Thoracic aorta (tissue), 2 donors: ENCODE results near the gene C2CD4B. TPM values are rescaled to one million over a fixed set of nuclear protein-coding genes. Genes with fewer than 3 reads are reported as not detected.

Experiments
- ATAC-seq: fragments of 150-250 bp; one replicate; pipeline ENCODE4 v1.8.0; 2017; ENCODE audit warnings: low read depth; ENCODE audit not compliant: insufficient number of reproducible peaks, low FRiP score
- DNase-seq: peaks from one replicate; pipeline ENCODE4 v3.0.0-alpha.2; 2020; ENCODE audit warnings: low spot score
- H3K27ac ChIP-seq, 2 donors: fragments of 200-600 bp; sonication (generic); 1 replicate in 1 of 2; 2 replicates in 1 of 2; pipeline ENCODE4 v1.5.1; 2016; ENCODE audit warnings: mild to moderate bottlenecking in 2 of 2, moderate library complexity in 2 of 2
- H3K27me3 ChIP-seq: fragments of 200-600 bp; sonication (generic); replicated peaks from 2 replicates; pipeline ENCODE4 v1.6.0; 2016; ENCODE audit warnings: mild to moderate bottlenecking; ENCODE audit not compliant: insufficient read depth
- H3K36me3 ChIP-seq: fragments of 200-600 bp; sonication (generic); one replicate; pipeline ENCODE4 v1.5.1; 2016
- H3K4me1 ChIP-seq, 2 donors: fragments of 200-600 bp; sonication (generic); 1 replicate in 1 of 2; 2 replicates in 1 of 2; pipeline versions ENCODE4 v1.5.1 to v1.6.0; 2016; ENCODE audit warnings: low read depth in 2 of 2, mild to moderate bottlenecking in 1 of 2; ENCODE audit not compliant: control insufficient read depth in 1 of 2
- H3K4me3 ChIP-seq: fragments of 200-600 bp; sonication (generic); 2 replicates; pipeline ENCODE4 v1.5.1; 2016; ENCODE audit warnings: mild to moderate bottlenecking
- H3K9me3 ChIP-seq: fragments of 200-600 bp; sonication (generic); 2 replicates; pipeline ENCODE4 v1.5.1; 2016
- total RNA-seq, 2 donors: library from RNA; depleted of rRNA; stranded (reverse); fragments of >200 nt; gene quantifications; one replicate each; pipeline versions ENCODE4 v1.1.0 to v1.2.3, GENCODE V29; 2016
- TF ChIP-seq, protein P1 (sequence below): fragments of 200-600 bp; sonication (generic); IDR thresholded peaks from one replicate; pipeline ENCODE4 v1.5.1; 2019; ENCODE audit warnings: antibody characterized with exemption

The C2CD4B gene
- total RNA-seq, 2 donors from 2014 or later, result 8.0 to 42.1 TPM

DNA sequence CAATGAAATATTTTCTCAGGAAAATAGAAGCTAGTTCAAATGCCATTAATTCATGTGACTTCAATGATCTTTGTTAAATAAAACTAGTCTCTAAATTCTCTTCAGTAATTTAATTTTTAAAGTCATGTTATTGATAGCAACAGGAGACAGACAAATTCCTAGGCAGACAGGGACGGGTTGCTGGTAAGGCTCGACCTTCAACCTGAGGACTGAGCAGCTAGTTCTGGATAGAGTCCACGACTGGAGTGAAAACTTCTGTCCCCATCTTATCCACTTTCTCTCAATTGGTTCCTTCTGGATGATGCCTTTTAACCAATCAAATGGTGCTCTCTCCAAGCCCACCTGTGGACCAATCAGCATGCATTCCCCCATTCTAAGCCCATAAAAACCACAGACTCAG, 43.8 kb upstream of the C2CD4B start:
- H3K4me3 ChIP-seq, result no peak overlapping the region
- TF ChIP-seq, protein P1, sequence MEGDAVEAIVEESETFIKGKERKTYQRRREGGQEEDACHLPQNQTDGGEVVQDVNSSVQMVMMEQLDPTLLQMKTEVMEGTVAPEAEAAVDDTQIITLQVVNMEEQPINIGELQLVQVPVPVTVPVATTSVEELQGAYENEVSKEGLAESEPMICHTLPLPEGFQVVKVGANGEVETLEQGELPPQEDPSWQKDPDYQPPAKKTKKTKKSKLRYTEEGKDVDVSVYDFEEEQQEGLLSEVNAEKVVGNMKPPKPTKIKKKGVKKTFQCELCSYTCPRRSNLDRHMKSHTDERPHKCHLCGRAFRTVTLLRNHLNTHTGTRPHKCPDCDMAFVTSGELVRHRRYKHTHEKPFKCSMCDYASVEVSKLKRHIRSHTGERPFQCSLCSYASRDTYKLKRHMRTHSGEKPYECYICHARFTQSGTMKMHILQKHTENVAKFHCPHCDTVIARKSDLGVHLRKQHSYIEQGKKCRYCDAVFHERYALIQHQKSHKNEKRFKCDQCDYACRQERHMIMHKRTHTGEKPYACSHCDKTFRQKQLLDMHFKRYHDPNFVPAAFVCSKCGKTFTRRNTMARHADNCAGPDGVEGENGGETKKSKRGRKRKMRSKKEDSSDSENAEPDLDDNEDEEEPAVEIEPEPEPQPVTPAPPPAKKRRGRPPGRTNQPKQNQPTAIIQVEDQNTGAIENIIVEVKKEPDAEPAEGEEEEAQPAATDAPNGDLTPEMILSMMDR, result no peak
- no peaks in the 10 kb centered on the region for H3K27me3 ChIP-seq
- no peak overlapping the region for H3K27ac ChIP-seq
- no peaks in the 10 kb centered on the region for H3K9me3 ChIP-seq
- ATAC-seq (no peak), DNase-seq (no peak)
- no peaks in the 10 kb centered on the region for H3K36me3 ChIP-seq
- no peaks in the 10 kb centered on the region for H3K4me1 ChIP-seq

GRCh38 chr15:62208367-62208766, 43.3 kb upstream of the C2CD4B start:
- Histone ChIP-seq H3K4me3 (no peak overlapping the region), H3K27ac (no peak overlapping the region), H3K9me3 (no peaks in the 10 kb centered on the region), H3K27me3 (no peaks in the 10 kb centered on the region), H3K36me3 (no peaks in the 10 kb centered on the region), H3K4me1 (no peaks in the 10 kb centered on the region)
- ATAC-seq, result no peak
- TF ChIP-seq, protein P1, result no peak
- no peak for DNase-seq

- H3K4me1 ChIP-seq, result no peaks in the 10 kb centered on the region
- ATAC-seq (no peak), DNase-seq (no peak)
- H3K27me3 ChIP-seq, result no peaks in the 10 kb centered on the region
- no peak overlapping the region for H3K27ac ChIP-seq
- H3K9me3 ChIP-seq, result no peaks in the 10 kb centered on the region
- TF ChIP-seq, protein P1, result no peak
- no peaks in the 10 kb centered on the region for H3K36me3 ChIP-seq
- no peak overlapping the region for H3K4me3 ChIP-seq
Observed at GRCh38 chr15:62190675-62191074, 25.6 kb upstream of the C2CD4B start.

DNA sequence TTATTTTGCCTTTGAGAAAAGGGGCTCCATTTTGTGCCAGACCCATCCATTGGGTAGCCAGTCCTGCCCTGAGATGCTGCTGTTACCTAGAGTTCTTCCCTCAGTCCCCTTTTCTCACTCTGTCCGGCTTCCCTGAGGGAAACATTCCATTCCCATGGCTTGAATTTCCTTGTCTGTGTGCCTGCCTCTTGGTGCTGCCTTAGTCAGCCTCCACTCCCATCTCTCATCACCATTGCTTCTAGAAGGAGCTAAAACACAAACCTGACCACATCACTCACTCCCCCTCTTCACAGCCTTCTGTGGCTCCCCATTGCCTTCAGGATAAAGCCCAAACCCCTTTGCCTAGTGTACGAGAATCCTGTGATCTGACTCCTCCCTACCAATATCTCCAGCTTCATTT, 25.2 kb upstream of the C2CD4B start:
- Histone ChIP-seq H3K36me3 (no peaks in the 10 kb centered on the region), H3K4me3 (no peak overlapping the region), H3K4me1 (no peaks in the 10 kb centered on the region), H3K27ac (no peak overlapping the region), H3K27me3 (no peaks in the 10 kb centered on the region), H3K9me3 (no peaks in the 10 kb centered on the region)
- ATAC-seq, result no peak
- DNase-seq, result no peak
- TF ChIP-seq, protein P1, result no peak

- H3K36me3 ChIP-seq, result no peaks in the 10 kb centered on the region
- no peak for ATAC-seq
Observed at GRCh38 chr15:62188744-62189143, 23.7 kb upstream of the C2CD4B start.

More at GRCh38 chr15:62188744-62189143, 23.7 kb upstream of the C2CD4B start:
- Histone ChIP-seq H3K4me3 (no peak overlapping the region), H3K9me3 (no peaks in the 10 kb centered on the region), H3K4me1 (no peaks in the 10 kb centered on the region), H3K27me3 (no peaks in the 10 kb centered on the region), H3K27ac (no peak overlapping the region)
- no peak for DNase-seq
- TF ChIP-seq, protein P1, result no peak
